ENCODE measurements around the gene PRKCE.
"Not testable (repeated sequence)": the region's sequence is repeated elsewhere in the genome, so short reads cannot be mapped to it uniquely, and the experiment has no call there.

PRKCE gene

DNA sequence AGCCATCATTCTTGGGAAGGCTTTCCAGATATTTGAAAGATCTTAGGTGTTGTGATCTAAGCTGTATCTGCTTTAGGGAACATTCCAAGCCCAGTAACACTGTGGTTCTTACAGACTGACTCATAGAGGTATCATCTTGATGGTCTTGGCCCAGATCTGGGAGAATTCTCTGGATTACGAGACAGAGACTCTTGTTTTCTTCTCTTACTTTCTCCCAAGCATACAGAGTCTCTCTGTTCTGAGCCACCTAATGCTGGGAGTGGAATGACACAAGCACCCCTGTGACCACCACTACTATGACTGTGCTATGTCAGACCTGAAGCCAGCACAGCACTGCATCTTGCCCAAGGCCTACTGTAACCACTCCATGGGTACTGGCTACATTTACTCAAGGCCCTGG, 564.7 kb downstream of the PRKCE start:
- TF ChIP-seq, protein P1, sequence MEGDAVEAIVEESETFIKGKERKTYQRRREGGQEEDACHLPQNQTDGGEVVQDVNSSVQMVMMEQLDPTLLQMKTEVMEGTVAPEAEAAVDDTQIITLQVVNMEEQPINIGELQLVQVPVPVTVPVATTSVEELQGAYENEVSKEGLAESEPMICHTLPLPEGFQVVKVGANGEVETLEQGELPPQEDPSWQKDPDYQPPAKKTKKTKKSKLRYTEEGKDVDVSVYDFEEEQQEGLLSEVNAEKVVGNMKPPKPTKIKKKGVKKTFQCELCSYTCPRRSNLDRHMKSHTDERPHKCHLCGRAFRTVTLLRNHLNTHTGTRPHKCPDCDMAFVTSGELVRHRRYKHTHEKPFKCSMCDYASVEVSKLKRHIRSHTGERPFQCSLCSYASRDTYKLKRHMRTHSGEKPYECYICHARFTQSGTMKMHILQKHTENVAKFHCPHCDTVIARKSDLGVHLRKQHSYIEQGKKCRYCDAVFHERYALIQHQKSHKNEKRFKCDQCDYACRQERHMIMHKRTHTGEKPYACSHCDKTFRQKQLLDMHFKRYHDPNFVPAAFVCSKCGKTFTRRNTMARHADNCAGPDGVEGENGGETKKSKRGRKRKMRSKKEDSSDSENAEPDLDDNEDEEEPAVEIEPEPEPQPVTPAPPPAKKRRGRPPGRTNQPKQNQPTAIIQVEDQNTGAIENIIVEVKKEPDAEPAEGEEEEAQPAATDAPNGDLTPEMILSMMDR (IDR thresholded peaks at IDR 0.05; ENCODE audit: low read depth, low read length) = no peak
- peak in 1 of 2 donors; percentile 85 for DNase-seq (ENCODE audit: low read depth in 2 of 2)
- H3K4me3 ChIP-seq (replicated peaks in 1 of 2; ENCODE audit: low read depth in 2 of 2, low read length in 2 of 2) = no peak overlapping the region

DNA sequence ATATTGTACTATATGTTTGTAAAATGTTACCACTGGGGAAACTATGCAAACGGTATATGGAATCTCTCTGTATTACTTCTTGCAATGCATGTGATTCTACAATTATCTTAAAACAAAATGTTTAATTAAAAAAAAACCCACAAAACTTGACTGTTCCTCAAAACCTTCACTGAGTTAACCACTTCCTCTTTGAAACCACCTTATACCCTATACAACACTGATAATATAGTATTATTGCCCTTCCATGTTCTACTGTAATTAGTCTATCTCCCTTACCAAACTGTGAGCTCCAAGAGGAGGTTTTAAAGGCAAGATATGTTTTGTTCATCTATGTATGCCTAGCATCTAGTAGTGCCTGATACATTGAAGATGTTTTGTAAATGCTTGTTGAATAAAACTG, 572.0 kb downstream of the PRKCE start:
- not testable (repeated sequence) for H3K4me3 ChIP-seq (replicated peaks in 1 of 2; ENCODE audit: low read depth in 2 of 2, low read length in 2 of 2)

DNA sequence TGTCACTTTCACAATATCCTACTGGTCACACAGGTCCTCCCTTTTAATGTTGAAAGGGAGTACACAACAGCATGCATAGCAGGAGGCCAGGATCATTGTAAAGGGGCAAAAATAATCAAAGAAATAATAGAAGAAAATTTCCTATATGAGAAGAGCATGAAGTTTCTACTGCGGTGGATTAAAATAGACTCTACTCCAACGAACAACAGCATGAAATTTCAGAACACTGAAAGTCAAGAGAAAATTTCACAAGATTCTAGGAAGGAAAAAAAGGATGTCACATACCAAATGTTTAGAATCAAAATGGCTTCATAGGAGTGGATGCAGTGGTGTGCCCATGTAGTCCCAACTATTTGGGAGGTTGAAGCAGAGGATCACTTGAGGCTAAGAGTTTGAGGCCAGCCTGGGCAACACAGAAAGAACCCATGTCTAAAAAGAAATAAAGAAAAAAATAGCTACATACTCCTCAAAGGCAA, 573.7 kb downstream of the PRKCE start:
- H3K4me3 ChIP-seq (replicated peaks in 1 of 2; ENCODE audit: low read depth in 2 of 2, low read length in 2 of 2) = no peak overlapping the region
- TF ChIP-seq, protein P1 (IDR thresholded peaks at IDR 0.05; ENCODE audit: low read depth, low read length) = no peak
- DNase-seq (ENCODE audit: low read depth in 2 of 2) = no peak

More for the DNA sequence above, 572.0 kb downstream of the PRKCE start:
- DNase-seq (ENCODE audit: low read depth in 2 of 2) = not testable (repeated sequence)

DNA sequence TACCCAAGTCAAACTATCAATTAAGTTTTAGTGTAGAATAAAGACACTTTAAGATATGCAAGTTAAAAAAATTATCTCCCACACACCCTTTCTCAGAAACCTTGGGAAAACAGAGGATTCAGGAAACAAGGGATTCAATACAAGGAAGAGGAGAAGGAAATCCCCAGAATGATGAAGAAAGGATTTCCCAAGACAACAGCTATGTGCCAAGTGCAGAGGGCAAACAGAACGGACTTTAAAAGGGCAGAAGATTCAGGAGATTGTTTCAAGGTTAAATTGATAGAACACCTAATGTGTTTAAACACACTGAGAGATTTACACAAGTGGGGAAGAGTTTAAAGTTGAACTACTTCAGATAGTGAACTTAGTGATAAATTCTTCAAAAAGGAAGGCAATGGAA, 574.3 kb downstream of the PRKCE start:
- no peak overlapping the region for H3K4me3 ChIP-seq (replicated peaks in 1 of 2; ENCODE audit: low read depth in 2 of 2, low read length in 2 of 2)
- DNase-seq (ENCODE audit: low read depth in 2 of 2) = no peak
- TF ChIP-seq, protein P1 (IDR thresholded peaks at IDR 0.05; ENCODE audit: low read depth, low read length) = no peak

GRCh38 chr2:46226620-46227019, 575.1 kb downstream of the PRKCE start:
- no peak for DNase-seq (ENCODE audit: low read depth in 2 of 2)
- no peak overlapping the region for H3K4me3 ChIP-seq (replicated peaks in 1 of 2; ENCODE audit: low read depth in 2 of 2, low read length in 2 of 2)
- TF ChIP-seq, protein P1 (IDR thresholded peaks at IDR 0.05; ENCODE audit: low read depth, low read length) = no peak

DNA sequence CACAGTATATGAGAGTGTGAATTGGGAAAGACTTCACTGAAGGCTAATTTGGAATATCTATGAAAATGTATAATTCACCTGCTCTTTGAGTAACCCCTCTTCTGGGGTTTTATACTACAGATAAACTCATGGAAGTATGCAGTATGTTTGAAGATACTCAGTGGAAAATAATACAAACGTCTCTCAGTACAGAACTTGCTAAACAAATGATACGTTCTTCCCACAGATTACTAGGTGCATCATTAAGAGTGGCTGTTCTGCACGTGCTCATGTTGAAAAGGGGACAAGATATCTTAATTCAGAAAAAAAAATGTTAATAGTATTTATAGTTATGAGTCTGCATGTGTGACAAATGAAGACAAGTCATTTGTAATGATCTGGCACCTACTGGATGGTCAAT, 575.5 kb downstream of the PRKCE start:
- TF ChIP-seq, protein P1 (IDR thresholded peaks at IDR 0.05; ENCODE audit: low read depth, low read length) = no peak
- H3K4me3 ChIP-seq (replicated peaks in 1 of 2; ENCODE audit: low read depth in 2 of 2, low read length in 2 of 2) = no peak overlapping the region
- no peak for DNase-seq (ENCODE audit: low read depth in 2 of 2)

DNA sequence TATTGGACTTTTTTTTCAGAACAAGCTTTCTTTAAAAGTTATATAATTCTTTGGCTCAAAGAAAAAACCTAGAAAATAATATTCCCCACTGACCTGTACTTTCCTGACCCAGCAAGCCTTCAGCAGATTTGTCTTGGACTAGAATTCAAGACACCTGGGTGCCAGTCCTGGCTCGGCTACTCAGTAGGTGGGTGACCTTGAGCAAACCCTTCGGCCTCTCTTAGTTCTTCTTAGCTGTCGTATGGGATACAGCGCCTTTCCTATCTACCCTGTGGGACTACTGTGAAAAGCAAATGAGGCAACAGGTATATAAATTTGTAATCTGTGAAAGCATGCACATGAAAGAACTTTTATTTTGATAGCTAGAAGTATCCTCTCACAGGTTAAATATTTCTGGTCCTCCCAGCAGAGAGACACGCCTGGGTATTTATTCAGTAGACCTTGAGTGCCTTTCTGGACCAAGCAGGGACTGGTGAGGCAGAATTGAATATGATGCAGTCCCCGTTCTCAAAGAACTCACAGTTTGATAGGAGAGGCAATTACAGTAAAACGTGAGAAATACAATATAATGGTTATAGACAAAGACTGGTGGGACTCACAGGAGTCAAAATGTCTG, 576.3 kb downstream of the PRKCE start:
- H3K4me3 ChIP-seq (replicated peaks in 1 of 2; ENCODE audit: low read depth in 2 of 2, low read length in 2 of 2) = no peak overlapping the region
- no peak for DNase-seq (ENCODE audit: low read depth in 2 of 2)
- TF ChIP-seq, protein P1 (IDR thresholded peaks at IDR 0.05; ENCODE audit: low read depth, low read length) = no peak
